Peyer's patch (tissue), 4 donors: ENCODE measurements around the gene RACK1. TPM values are rescaled to one million over a fixed set of nuclear protein-coding genes. Genes with fewer than 3 reads are reported as not detected.
"Not testable (repeated sequence)": the region's sequence is repeated elsewhere in the genome, so short reads cannot be mapped to it uniquely, and the experiment has no call there.

ENCODE experiments used
- DNase-seq, 3 donors: peaks; one replicate each; pipeline ENCODE4 v3.0.0-alpha.2; 2017 to 2019
- H3K27ac ChIP-seq, 4 donors: fragments of 200-600 bp; sonication (generic); one replicate each; pipeline ENCODE4 v1.5.1; 2016 to 2019
- H3K27me3 ChIP-seq, 2 donors: fragments of 200-600 bp; sonication (generic); one replicate each; pipeline ENCODE4 v1.5.1; 2019
- H3K36me3 ChIP-seq, 3 donors: fragments of 200-600 bp; sonication (generic); one replicate each; pipeline ENCODE4 v1.5.1; 2016 to 2019
- H3K4me1 ChIP-seq, 4 donors: fragments of 200-600 bp; sonication (generic); one replicate each; pipeline ENCODE4 v1.5.1; 2016 to 2019
- H3K4me3 ChIP-seq, 4 donors: fragments of 200-600 bp; sonication (generic); 1 replicate in 3 of 4; 2 replicates in 1 of 4; pipeline ENCODE4 v1.5.1; 2016 to 2019; ENCODE audit warnings: mild to moderate bottlenecking in 1 of 4
- H3K9me3 ChIP-seq, 4 donors: fragments of 200-600 bp; sonication (generic); one replicate each; pipeline ENCODE4 v1.5.1; 2016 to 2019; ENCODE audit warnings: mild to moderate bottlenecking in 1 of 4
- POLR2A ChIP-seq, 2 donors: fragments of 450-650 bp; IDR thresholded peaks; one replicate each; pipeline ENCODE4 v1.5.1; 2017; ENCODE audit warnings: antibody characterized with exemption in 2 of 2, mild to moderate bottlenecking in 2 of 2, moderate library complexity in 2 of 2
- total RNA-seq, 4 donors: library from RNA; depleted of rRNA; stranded (reverse); fragments of >200 nt; gene quantifications; one replicate each; pipeline ENCODE4 v1.1.0, GENCODE V29; 2016
- TF ChIP-seq, protein P1 (sequence below), 6 experiments: fragments of 450-650 bp in 4 of 6; fragments of 200-600 bp in 2 of 6; sonication (generic) in 1 of 6; IDR thresholded peaks; one replicate each; pipeline ENCODE4 v1.5.1; 2017 to 2019; ENCODE audit warnings: antibody characterized with exemption in 6 of 6, mild to moderate bottlenecking in 3 of 6, moderate library complexity in 1 of 6

The RACK1 gene
- total RNA-seq, 4 donors from 2014 or later, result 1,067 to 1,931 (median 1,321) TPM

DNA sequence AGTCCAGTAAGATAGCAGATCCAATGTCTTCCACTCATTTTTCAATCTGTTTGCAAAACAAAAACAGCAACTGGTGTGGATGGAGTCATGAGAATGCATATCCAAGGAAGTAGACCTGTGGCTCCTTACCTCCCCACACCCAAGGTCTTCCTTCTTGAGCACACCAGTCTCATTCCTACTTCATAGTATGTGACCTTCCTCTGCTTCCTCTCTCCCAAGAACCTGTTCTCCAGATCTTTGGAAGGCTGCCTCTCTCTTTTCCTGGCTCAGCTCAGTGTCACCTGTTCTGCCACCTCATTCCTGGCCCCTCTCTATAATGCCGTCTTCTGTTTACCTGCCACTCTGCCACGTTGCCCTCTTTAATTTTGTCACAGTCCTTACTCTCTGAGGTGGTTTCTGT, 30.8 kb downstream of the RACK1 start:
- TF ChIP-seq POLR2A (IDR thresholded peaks at IDR 0.05), result no peak
- TF ChIP-seq, protein P1, sequence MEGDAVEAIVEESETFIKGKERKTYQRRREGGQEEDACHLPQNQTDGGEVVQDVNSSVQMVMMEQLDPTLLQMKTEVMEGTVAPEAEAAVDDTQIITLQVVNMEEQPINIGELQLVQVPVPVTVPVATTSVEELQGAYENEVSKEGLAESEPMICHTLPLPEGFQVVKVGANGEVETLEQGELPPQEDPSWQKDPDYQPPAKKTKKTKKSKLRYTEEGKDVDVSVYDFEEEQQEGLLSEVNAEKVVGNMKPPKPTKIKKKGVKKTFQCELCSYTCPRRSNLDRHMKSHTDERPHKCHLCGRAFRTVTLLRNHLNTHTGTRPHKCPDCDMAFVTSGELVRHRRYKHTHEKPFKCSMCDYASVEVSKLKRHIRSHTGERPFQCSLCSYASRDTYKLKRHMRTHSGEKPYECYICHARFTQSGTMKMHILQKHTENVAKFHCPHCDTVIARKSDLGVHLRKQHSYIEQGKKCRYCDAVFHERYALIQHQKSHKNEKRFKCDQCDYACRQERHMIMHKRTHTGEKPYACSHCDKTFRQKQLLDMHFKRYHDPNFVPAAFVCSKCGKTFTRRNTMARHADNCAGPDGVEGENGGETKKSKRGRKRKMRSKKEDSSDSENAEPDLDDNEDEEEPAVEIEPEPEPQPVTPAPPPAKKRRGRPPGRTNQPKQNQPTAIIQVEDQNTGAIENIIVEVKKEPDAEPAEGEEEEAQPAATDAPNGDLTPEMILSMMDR (IDR thresholded peaks at IDR 0.05), result no peak
- Histone ChIP-seq H3K9me3 (no peaks in the 10 kb centered on the region), H3K27ac (no peak overlapping the region), H3K27me3 (no peaks in the 10 kb centered on the region), H3K4me3 (no peak overlapping the region), H3K4me1 (peaks cover 0 to 21% (median 8%) of the 10 kb centered on the region in 4 donors), H3K36me3 (no peaks in the 10 kb centered on the region)
- DNase-seq, result no peak

DNA sequence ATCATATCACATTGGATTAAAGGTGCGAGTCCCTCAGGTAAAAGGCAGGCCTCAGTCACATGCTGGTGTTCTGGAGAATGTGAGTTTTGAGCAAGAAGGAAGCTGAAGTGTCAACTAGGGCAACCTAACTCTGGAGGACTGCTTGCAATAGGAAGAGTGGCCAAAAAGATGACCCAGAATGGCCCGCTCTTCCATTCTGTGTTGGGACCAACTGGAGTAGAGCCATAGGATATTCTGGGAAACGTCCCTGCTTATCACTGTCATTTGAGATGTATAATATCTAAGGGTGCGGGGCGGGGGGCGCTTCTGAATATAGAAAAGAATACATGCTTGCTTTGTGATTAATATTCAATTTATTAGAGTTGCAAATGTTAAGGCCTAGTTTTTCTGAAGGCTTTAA, 31.6 kb downstream of the RACK1 start:
- H3K9me3 ChIP-seq, result no peaks in the 10 kb centered on the region
- H3K4me3 ChIP-seq, result no peak overlapping the region
- H3K4me1 ChIP-seq, result peaks cover 0 to 17% (median 8%) of the 10 kb centered on the region in 4 donors
- TF ChIP-seq POLR2A (IDR thresholded peaks at IDR 0.05), result no peak
- no peaks in the 10 kb centered on the region for H3K36me3 ChIP-seq
- no peaks in the 10 kb centered on the region for H3K27me3 ChIP-seq
- no peak overlapping the region for H3K27ac ChIP-seq
- DNase-seq, result no peak

DNA sequence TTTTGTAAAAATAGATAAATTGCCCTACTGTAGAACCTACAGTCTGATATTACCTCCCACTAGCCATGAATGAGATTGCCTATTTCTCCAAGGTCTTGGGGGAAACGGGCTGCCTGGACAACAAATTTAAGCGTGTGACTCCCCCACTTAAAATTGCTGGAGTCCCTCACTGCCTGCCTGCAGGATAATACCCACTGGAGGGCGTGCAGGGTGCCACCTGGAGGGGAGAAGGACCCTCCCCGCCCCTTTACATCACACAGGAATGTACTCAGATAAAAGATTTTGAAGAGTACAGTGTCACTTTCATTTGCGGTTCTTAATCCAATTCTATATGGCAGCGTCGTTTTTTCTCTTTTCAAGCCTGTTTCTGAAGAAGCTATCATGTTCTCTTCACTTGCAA, 32.5 kb downstream of the RACK1 start:
- peaks cover 0 to 15% (median 4%) of the 10 kb centered on the region in 4 donors for H3K4me1 ChIP-seq
- H3K4me3 ChIP-seq, result no peak overlapping the region
- no peaks in the 10 kb centered on the region for H3K27me3 ChIP-seq
- TF ChIP-seq, protein P1 (IDR thresholded peaks at IDR 0.05), result no peak
- no peak for TF ChIP-seq POLR2A (IDR thresholded peaks at IDR 0.05)
- no peaks in the 10 kb centered on the region for H3K9me3 ChIP-seq
- no peaks in the 10 kb centered on the region for H3K36me3 ChIP-seq
- no peak overlapping the region for H3K27ac ChIP-seq
- DNase-seq, result no peak

DNA sequence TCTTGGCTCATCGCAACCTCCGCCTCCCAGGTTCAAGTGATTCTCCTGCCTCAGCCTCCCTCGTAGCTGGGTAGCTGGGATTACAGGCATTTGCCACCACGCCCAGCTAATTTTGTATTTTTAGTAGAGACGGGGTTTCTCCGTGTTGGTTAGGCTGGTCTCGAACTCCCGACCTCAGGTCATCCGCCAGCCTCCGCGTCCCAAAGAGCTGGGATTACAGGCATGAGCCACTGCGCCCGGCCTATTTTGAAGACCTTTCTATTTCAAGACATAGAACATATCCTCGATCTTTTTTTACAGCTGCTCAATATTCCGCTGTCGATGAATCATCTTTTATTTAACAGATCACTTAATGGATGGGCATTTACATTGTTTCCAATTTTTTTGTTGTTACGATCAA, 33.0 kb downstream of the RACK1 start:
- peaks cover 2 to 16% (median 5%) of the 10 kb centered on the region in 4 donors for H3K4me1 ChIP-seq
- not testable (repeated sequence) for H3K4me3 ChIP-seq, DNase-seq, H3K36me3 ChIP-seq, H3K27ac ChIP-seq, H3K27me3 ChIP-seq, H3K9me3 ChIP-seq

DNA sequence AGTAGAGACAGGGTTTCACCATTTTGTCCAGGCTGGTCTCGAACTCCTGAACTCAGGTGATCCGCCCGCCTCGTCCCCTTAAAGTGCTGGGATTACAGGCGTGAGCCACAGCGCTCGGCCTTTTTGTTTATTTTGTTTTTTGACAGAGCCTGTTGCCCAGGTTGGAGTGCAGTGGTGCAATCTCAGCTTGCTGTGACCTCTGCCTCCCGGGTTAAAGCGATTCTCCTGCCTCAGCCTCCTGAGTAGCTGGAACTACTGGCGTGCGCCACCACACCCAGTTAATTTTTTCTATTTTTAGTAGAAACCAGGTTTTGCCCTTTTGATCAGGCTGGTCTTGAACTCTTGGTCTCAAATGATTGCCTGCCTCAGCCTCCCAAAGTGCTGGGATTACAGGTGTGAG, 33.6 kb downstream of the RACK1 start:
- H3K27me3 ChIP-seq, H3K36me3 ChIP-seq, DNase-seq, H3K9me3 ChIP-seq, H3K4me3 ChIP-seq, H3K27ac ChIP-seq: not testable (repeated sequence)
- H3K4me1 ChIP-seq, result peaks cover 3 to 22% (median 10%) of the 10 kb centered on the region in 4 donors

DNA sequence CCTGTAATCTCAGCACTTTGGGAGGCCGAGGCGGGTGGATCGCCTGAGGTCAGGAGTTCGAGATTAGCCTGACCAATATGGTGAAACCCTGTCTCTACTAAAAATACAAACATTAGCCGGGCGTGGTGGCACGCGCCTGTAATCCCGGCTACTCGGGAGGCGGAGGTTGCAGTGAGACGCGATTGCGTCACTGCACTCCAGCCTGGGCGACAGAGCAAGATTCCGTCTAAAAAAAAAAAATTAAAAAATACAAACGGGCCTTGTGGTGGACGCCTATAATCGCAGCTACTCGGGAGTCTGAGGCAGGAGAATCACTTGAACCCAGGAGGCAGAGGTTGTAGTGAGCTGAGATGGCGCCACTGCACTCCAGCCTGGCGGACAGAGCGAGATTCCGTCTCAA, 34.7 kb downstream of the RACK1 start:
- H3K9me3 ChIP-seq, DNase-seq, H3K27ac ChIP-seq, H3K36me3 ChIP-seq, H3K27me3 ChIP-seq, H3K4me3 ChIP-seq: not testable (repeated sequence)
- H3K4me1 ChIP-seq, result peaks cover 3 to 33% (median 18%) of the 10 kb centered on the region in 4 donors

DNA sequence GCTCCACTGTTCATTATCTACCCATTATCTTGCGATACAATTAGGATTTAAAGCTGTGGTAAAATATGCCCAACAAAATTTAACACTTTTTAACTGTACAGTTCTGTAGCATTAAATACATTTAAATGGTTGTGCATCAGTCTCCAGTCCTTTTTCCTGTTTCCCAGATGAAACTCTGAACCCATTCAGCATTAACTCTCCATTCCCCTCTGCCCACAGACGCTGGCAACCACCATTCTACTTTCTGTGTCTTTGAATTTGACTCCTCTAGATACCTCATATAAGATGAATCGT, 35.8 kb downstream of the RACK1 start:
- Histone ChIP-seq H3K27ac (peak overlapping the region in 3 of 4 donors; percentile 70 to 78 (median 76)), H3K27me3 (no peaks in the 10 kb centered on the region), H3K4me3 (peak overlapping the region in 1 of 4 donors; percentile 53), H3K36me3 (no peaks in the 10 kb centered on the region), H3K4me1 (peaks cover 3 to 41% (median 19%) of the 10 kb centered on the region in 4 donors), H3K9me3 (no peaks in the 10 kb centered on the region)
- DNase-seq, result no peak
- TF ChIP-seq POLR2A (IDR thresholded peaks at IDR 0.05), result no peak

DNA sequence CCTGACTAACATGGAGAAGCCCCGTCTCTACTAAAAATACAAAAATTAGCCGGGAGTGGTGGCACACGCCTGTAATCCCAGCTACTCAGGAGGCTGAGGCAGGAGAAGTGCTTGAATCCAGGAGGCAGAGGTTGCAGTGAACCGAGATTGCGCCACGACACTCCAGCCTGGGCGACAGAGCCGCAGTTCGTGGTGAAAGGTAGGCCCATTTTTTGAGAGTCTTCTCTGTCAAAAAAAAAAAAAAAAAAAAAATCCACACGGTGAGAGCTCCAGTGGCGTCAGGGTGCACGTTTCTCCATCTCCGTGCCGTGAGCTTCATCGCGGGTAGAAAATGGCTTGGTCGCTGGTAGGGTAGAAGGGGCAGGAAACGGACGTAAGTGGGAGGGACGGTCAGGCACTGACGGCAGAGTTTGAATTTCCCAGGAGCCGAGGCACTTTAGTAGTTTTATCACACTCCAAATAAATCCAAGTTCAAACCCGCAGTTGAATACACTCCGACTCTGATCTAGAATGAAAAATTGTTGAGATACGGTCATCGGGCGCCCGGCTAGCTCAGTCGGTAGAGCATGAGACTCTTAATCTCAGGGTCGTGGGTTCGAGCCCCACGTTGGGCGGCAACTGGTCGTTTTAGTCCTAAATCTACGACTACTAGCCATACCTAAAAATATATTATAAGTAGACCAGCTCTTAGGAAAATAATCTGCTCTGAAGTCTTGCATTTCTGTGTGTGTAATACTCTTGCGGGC, 36.3 kb downstream of the RACK1 start:
- H3K36me3 ChIP-seq, result no peaks in the 10 kb centered on the region
- TF ChIP-seq, protein P1 (IDR thresholded peaks at IDR 0.05), result no peak
- no peak for TF ChIP-seq POLR2A (IDR thresholded peaks at IDR 0.05)
- H3K4me1 ChIP-seq, result peaks cover 3 to 41% (median 19%) of the 10 kb centered on the region in 4 donors
- H3K9me3 ChIP-seq, result no peaks in the 10 kb centered on the region
- H3K27me3 ChIP-seq, result no peaks in the 10 kb centered on the region
- H3K4me3 ChIP-seq, result peak overlapping the region; percentile 44 to 67 (median 56)
- H3K27ac ChIP-seq, result peak overlapping the region; percentile 53 to 78 (median 73)
- DNase-seq, result peak; percentile 66 to 88 (median 68)
